IMR-90 (cell line): Measurements from ENCODE around the gene CYB5D1. TPM values are rescaled to one million over a fixed set of nuclear protein-coding genes. Genes with fewer than 3 reads are reported as not detected.

ENCODE experiments used
- ATAC-seq: fragments of 200-7000 bp; cut with Tn5 transposase; 2 replicates; pipeline ENCODE4 v1.9.1; 2020; ENCODE audit warnings: low read depth, mild to moderate bottlenecking, moderate library complexity
- BruUV-seq: library from RNA; stranded (reverse); fragments of 400-500 nt; replicated peaks from 2 replicates; lab custom pipeline; 2021; lab: Mats Ljungman, UMichigan
- CTCF ChIA-PET: fragments of 300-600 bp; formaldehyde crosslinking; extraction: SDS; loops from one replicate; lab custom pipeline; 2021; ENCODE audit warnings: antibody characterized with exemption; lab: Yijun Ruan, JAX
- POLR2A ChIA-PET: fragments of 300-600 bp; sonication (Branson Sonifier 250); formaldehyde crosslinking; loops from one replicate; lab custom pipeline; 2022; ENCODE audit warnings: antibody characterized with exemption; ENCODE audit not compliant: unreplicated experiment; lab: Charles Lee
- DNase-seq: peaks from one replicate; pipeline ENCODE4 v3.0.0; 2013
- H2AFZ ChIP-seq: replicated peaks from 2 replicates; pipeline ENCODE3; 2013; ENCODE audit warnings: low read length, mild to moderate bottlenecking; ENCODE audit not compliant: poor library complexity
- H2AK5ac ChIP-seq: 2 replicates; pipeline ENCODE4 v1.6.1; 2013; ENCODE audit warnings: low read depth, low read length, inconsistent platforms
- H2AK9ac ChIP-seq: replicated peaks from 2 replicates; pipeline ENCODE3; 2013; ENCODE audit warnings: mild to moderate bottlenecking, low read depth, low read length, moderate library complexity; ENCODE audit not compliant: poor library complexity
- H2BK120ac ChIP-seq: 2 replicates; pipeline ENCODE4 v1.6.1; 2013; ENCODE audit warnings: low read depth, low read length, inconsistent platforms
- H2BK15ac ChIP-seq: 3 replicates; pipeline ENCODE4 v1.6.1; 2013; ENCODE audit warnings: low read depth, low read length, inconsistent platforms
- H2BK20ac ChIP-seq: 2 replicates; pipeline ENCODE4 v1.6.1; 2013; ENCODE audit warnings: low read depth, mild to moderate bottlenecking, inconsistent platforms, low read length, moderate library complexity
- H2BK5ac ChIP-seq: 2 replicates; pipeline ENCODE4 v1.6.1; 2013; ENCODE audit warnings: mild to moderate bottlenecking, low read depth, low read length, inconsistent platforms; ENCODE audit not compliant: poor library complexity, severe bottlenecking
- H3K14ac ChIP-seq: replicated peaks from 2 replicates; pipeline ENCODE4 v1.6.1; 2013; ENCODE audit warnings: low read depth, low read length, inconsistent platforms
- H3K18ac ChIP-seq: 2 replicates; pipeline ENCODE4 v1.6.1; 2013; ENCODE audit warnings: low read depth, low read length, control low read depth
- H3K23ac ChIP-seq: 2 replicates; pipeline ENCODE4 v1.6.1; 2013; ENCODE audit warnings: low read depth, low read length, inconsistent platforms
- H3K27ac ChIP-seq: 2 replicates; pipeline ENCODE4 v1.5.1; 2013; ENCODE audit warnings: mild to moderate bottlenecking, control low read depth, low read length; ENCODE audit not compliant: insufficient read depth
- H3K27me3 ChIP-seq: 2 replicates; pipeline ENCODE4 v1.6.1; 2013; ENCODE audit warnings: low read length; ENCODE audit not compliant: control insufficient read depth, insufficient read depth
- H3K36me3 ChIP-seq: 2 replicates; pipeline ENCODE4 v1.6.1; 2013; ENCODE audit warnings: low read length, mixed read lengths; ENCODE audit not compliant: control insufficient read depth, insufficient read depth
- H3K4ac ChIP-seq: 2 replicates; pipeline ENCODE4 v1.6.1; 2013; ENCODE audit warnings: low read depth, low read length, inconsistent platforms
- H3K4me1 ChIP-seq: 2 replicates; pipeline ENCODE4 v1.6.1; 2013; ENCODE audit warnings: low read length, mixed read lengths; ENCODE audit not compliant: control insufficient read depth, insufficient read depth
- H3K4me2 ChIP-seq: 2 replicates; pipeline ENCODE4 v1.6.1; 2013; ENCODE audit warnings: low read depth, mild to moderate bottlenecking, control low read depth, low read length, moderate library complexity
- H3K4me3 ChIP-seq: 2 replicates; pipeline ENCODE4 v1.5.1; 2013; ENCODE audit warnings: low read depth, mild to moderate bottlenecking, control low read depth, low read length, moderate library complexity; ENCODE audit not compliant: insufficient read depth
- H3K56ac ChIP-seq: 2 replicates; pipeline ENCODE4 v1.6.1; 2013; ENCODE audit warnings: low read length, inconsistent platforms; ENCODE audit not compliant: insufficient read depth; ENCODE audit errors: extremely low read depth
- H3K79me1 ChIP-seq, 2 experiments: 2 replicates each; pipeline ENCODE4 v1.6.1; 2013; ENCODE audit warnings: low read length in 2 of 2, inconsistent platforms in 1 of 2, low read depth in 1 of 2
- H3K9ac ChIP-seq: 2 replicates; pipeline ENCODE4 v1.6.1; 2013; ENCODE audit warnings: low read depth, low read length, control low read depth
- H3K9me1 ChIP-seq: 2 replicates; pipeline ENCODE4 v1.6.1; 2013; ENCODE audit warnings: low read length, inconsistent platforms; ENCODE audit not compliant: insufficient read depth
- H3K9me3 ChIP-seq: 2 replicates; pipeline ENCODE4 v1.6.1; 2013; ENCODE audit warnings: low read length; ENCODE audit not compliant: control insufficient read depth, insufficient read depth
- H4K20me1 ChIP-seq: 2 replicates; pipeline ENCODE4 v1.6.1; 2013; ENCODE audit warnings: low read length, inconsistent platforms; ENCODE audit not compliant: insufficient read depth
- H4K5ac ChIP-seq: 2 replicates; pipeline ENCODE4 v1.6.1; 2013; ENCODE audit warnings: mild to moderate bottlenecking, low read depth, low read length, control low read depth
- H4K8ac ChIP-seq, 2 experiments: 2 replicates each; pipeline ENCODE4 v1.6.1; 2013; ENCODE audit warnings: low read depth in 2 of 2, low read length in 2 of 2, control low read depth in 1 of 2, inconsistent platforms in 1 of 2
- H4K91ac ChIP-seq: 2 replicates; pipeline ENCODE4 v1.6.1; 2013; ENCODE audit warnings: low read depth, low read length, inconsistent platforms; ENCODE audit not compliant: insufficient read depth
- BHLHE40 ChIP-seq: fragments of 150-350 bp; IDR thresholded peaks from 2 replicates; pipeline ENCODE4 v1.6.1; 2016; ENCODE audit warnings: mild to moderate bottlenecking, low read depth, low read length
- CEBPB ChIP-seq: IDR thresholded peaks from 2 replicates; pipeline ENCODE4 v1.6.1; 2012; ENCODE audit warnings: low read depth, low read length, improper control_type of control experiment
- CHD1 ChIP-seq: IDR thresholded peaks from 2 replicates; pipeline ENCODE4 v1.6.1; 2012; ENCODE audit warnings: low read depth, low read length, improper control_type of control experiment
- ELK1 ChIP-seq: fragments of 150-350 bp; IDR thresholded peaks from 2 replicates; pipeline ENCODE4 v1.6.1; 2016; ENCODE audit warnings: low read depth, mild to moderate bottlenecking, low read length, moderate library complexity, borderline replicate concordance
- FOS ChIP-seq: fragments of 150-350 bp; IDR thresholded peaks from 2 replicates; pipeline ENCODE4 v1.6.1; 2016; ENCODE audit warnings: low read depth, low read length
- MAFK ChIP-seq: IDR thresholded peaks from 2 replicates; pipeline ENCODE4 v1.6.1; 2012; ENCODE audit warnings: low read depth, low read length, improper control_type of control experiment
- MAZ ChIP-seq: IDR thresholded peaks from 2 replicates; pipeline ENCODE4 v1.6.1; 2012; ENCODE audit warnings: low read depth, mild to moderate bottlenecking, low read length, improper control_type of control experiment, moderate library complexity, borderline replicate concordance
- MXI1 ChIP-seq: IDR thresholded peaks from 2 replicates; pipeline ENCODE4 v1.6.1; 2012; ENCODE audit warnings: low read depth, mild to moderate bottlenecking, low read length, moderate library complexity, borderline replicate concordance
- NFE2L2 ChIP-seq: fragments of 150-350 bp; IDR thresholded peaks from 2 replicates; pipeline ENCODE4 v1.6.1; 2016; ENCODE audit warnings: low read depth, mild to moderate bottlenecking, low read length
- POLR2A ChIP-seq: IDR thresholded peaks from 2 replicates; pipeline ENCODE4 v1.6.1; 2012; ENCODE audit warnings: mild to moderate bottlenecking, low read depth, low read length
- RAD21 ChIP-seq: IDR thresholded peaks from 2 replicates; pipeline ENCODE4 v1.6.1; 2012; ENCODE audit warnings: low read length, improper control_type of control experiment
- RCOR1 ChIP-seq: IDR thresholded peaks from 2 replicates; pipeline ENCODE4 v1.6.1; 2012; ENCODE audit warnings: mild to moderate bottlenecking, low read length, improper control_type of control experiment; ENCODE audit not compliant: insufficient replicate concordance
- RFX5 ChIP-seq: IDR thresholded peaks from 2 replicates; pipeline ENCODE4 v1.8.0; 2012; ENCODE audit warnings: low read depth, mild to moderate bottlenecking, low read length, moderate library complexity
- SMC3 ChIP-seq: fragments of 150-350 bp; IDR thresholded peaks from 2 replicates; pipeline ENCODE4 v1.6.1; 2016; ENCODE audit warnings: low read depth, mild to moderate bottlenecking, antibody characterized with exemption, low read length, moderate library complexity
- USF2 ChIP-seq: fragments of 150-350 bp; IDR thresholded peaks from 2 replicates; pipeline ENCODE4 v1.6.1; 2017; ENCODE audit warnings: mild to moderate bottlenecking, antibody characterized with exemption, low read length, low read depth
- WGBS, 2 experiments: methylation state at CpG; one replicate each; pipeline versions ENCODE4 v1.1.5 to v1.1.7; 2013; ENCODE audit warnings: missing lambda C conversion rate in 2 of 2; ENCODE audit not compliant: insufficient read length in 1 of 2; ENCODE audit errors: extremely low coverage in 2 of 2; 5-methylcytosine and 5-hydroxymethylcytosine counted together
- dilution Hi-C: fragments of 300-500 bp; cut with HindIII; formaldehyde crosslinking; loops from one replicate; pipeline ENCODE4 v1.14.3; 2018; ENCODE audit warnings: low sequenced_read_pairs; ENCODE audit not compliant: unreplicated experiment
- in situ Hi-C: fragments of 300-500 bp; cut with MboI; formaldehyde crosslinking; loops from 3 replicates; pipeline ENCODE4 v1.14.3; 2019; ENCODE audit warnings: low sequenced_read_pairs, inconsistent platforms, mixed read lengths
- intact Hi-C: fragments of 100-400 bp; cut with micrococcal nuclease; formaldehyde crosslinking; loops from 2 replicates; pipeline ENCODE4 v1.10.0; 2022
- polyA plus RNA-seq, 3 experiments: library from polyadenylated mRNA; depleted of rRNA; stranded (reverse); fragments of >200 nt; gene quantifications; 2 replicates each; pipeline ENCODE4 v1.2.3, GENCODE V29; 2012; ENCODE audit warnings: low replicate concordance in 1 of 3
- total RNA-seq: library from RNA; depleted of rRNA; stranded (reverse); fragments of >200 nt; gene quantifications from 2 replicates; pipeline ENCODE4 v1.2.3, GENCODE V29; 2012
- TF ChIP-seq, protein P1 (sequence below): conservative IDR thresholded peaks from 2 replicates; pipeline ENCODE4 v1.5.1; 2012; ENCODE audit warnings: mild to moderate bottlenecking, low read depth, low read length, improper control_type of control experiment

The CYB5D1 gene
- total and polyA plus RNA-seq, 2 of the 4 experiments (the other 2 are of a cell fraction) = 8.8 to 10.8 TPM

- Histone ChIP-seq H2BK5ac (no peak overlapping the region), H2BK20ac (no peak overlapping the region), H3K4me3 (no peak overlapping the region), H2AK9ac (no peak overlapping the region), H4K8ac (no peak overlapping the region), H2AFZ (no peak overlapping the region), H4K20me1 (peaks cover 2% of the 10 kb centered on the region; the same call in 1 of the 2 replicates), H3K27ac (no peak overlapping the region), H4K5ac (no peak overlapping the region), H2AK5ac (no peak overlapping the region), H3K23ac (no peak overlapping the region), H3K14ac (no peak overlapping the region), H3K18ac (no peak overlapping the region), H3K79me1 (no peaks in the 10 kb centered on the region; a peak in 1 of 4 replicates), H2BK120ac (no peak overlapping the region), H3K4me2 (no peak overlapping the region), H3K4me1 (peaks cover 2% of the 10 kb centered on the region; the same call in 1 of the 2 replicates), H3K56ac (no peak overlapping the region), H3K9me3 (no peaks in the 10 kb centered on the region), H3K9me1 (no peaks in the 10 kb centered on the region), H3K36me3 (peaks cover 67% of the 10 kb centered on the region), H4K91ac (no peak overlapping the region), H2BK15ac (no peak overlapping the region), H3K27me3 (no peaks in the 10 kb centered on the region), H3K4ac (no peak overlapping the region), H3K9ac (no peak overlapping the region)
- DNase-seq = no peak
- TF ChIP-seq MAFK (no peak), USF2 (no peak), CEBPB (no peak), ELK1 (no peak), RAD21 (no peak), MAZ (no peak), MXI1 (no peak), BHLHE40 (no peak), CHD1 (no peak), POLR2A (no peak), FOS (no peak), SMC3 (no peak), RCOR1 (no peak), NFE2L2 (no peak), RFX5 (no peak)
- TF ChIP-seq, protein P1, sequence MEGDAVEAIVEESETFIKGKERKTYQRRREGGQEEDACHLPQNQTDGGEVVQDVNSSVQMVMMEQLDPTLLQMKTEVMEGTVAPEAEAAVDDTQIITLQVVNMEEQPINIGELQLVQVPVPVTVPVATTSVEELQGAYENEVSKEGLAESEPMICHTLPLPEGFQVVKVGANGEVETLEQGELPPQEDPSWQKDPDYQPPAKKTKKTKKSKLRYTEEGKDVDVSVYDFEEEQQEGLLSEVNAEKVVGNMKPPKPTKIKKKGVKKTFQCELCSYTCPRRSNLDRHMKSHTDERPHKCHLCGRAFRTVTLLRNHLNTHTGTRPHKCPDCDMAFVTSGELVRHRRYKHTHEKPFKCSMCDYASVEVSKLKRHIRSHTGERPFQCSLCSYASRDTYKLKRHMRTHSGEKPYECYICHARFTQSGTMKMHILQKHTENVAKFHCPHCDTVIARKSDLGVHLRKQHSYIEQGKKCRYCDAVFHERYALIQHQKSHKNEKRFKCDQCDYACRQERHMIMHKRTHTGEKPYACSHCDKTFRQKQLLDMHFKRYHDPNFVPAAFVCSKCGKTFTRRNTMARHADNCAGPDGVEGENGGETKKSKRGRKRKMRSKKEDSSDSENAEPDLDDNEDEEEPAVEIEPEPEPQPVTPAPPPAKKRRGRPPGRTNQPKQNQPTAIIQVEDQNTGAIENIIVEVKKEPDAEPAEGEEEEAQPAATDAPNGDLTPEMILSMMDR = no peak
- ATAC-seq = no peak
- in situ Hi-C loops (loop anchor here (5.0 to 10.0 kb wide), 2 partner anchors 77 to 135 kb away; no protein-coding TSS in a partner anchor), intact Hi-C loops (no loop called here), dilution Hi-C loops (no loop called here)
- WGBS, 2 experiments = 94% methylated on average over 11 of the region's 15 CpGs; no CpG with 5 or more reads in 1 of the 2 experiments
- ChIA-PET POLR2A (interaction anchor here (0.6 kb wide), 1 partner anchor 26 kb away, joined by 5 read pairs; no protein-coding TSS in a partner anchor), CTCF (interaction anchor here (1.2 kb wide), 1 partner anchor 9 kb away, joined by 3 read pairs; no protein-coding TSS in a partner anchor)
- BruUV-seq = no TSS peak
Observed at GRCh38 chr17:7910281-7910680, 52.5 kb downstream of the CYB5D1 start.
